ENCODE measurements around the gene ARL11.
A peak's percentile ranks its signal among the peaks of the same experiment; 100 is the strongest.

The ARL11 gene

GRCh38 chr13:49627831-49628652 is at the start of gene ARL11:
TSS of gene ARL11 (plus strand) at chr13:49628507. CDS start at chr13:49630448, 1,941 bp downstream.
- H3K9me3 ChIP-seq (ENCODE audit: insufficient read depth, low read length, severe bottlenecking), result no peaks in the 10 kb centered on the region
- H3K36me3 ChIP-seq (ENCODE audit: insufficient read depth, low read length), result no peaks in the 10 kb centered on the region
- no peaks in the 10 kb centered on the region for H3K27me3 ChIP-seq (ENCODE audit: insufficient read depth, low read length, poor library complexity)
- H3K9ac ChIP-seq (ENCODE audit: low read depth, low read length), result no peak within 1 kb of the TSS
- no peaks in the 10 kb centered on the region for H3K79me2 ChIP-seq (ENCODE audit: insufficient read depth, low read length)
- ATAC-seq (ENCODE audit: insufficient read depth, low read depth) (peak; percentile 44; the same call in 1 of the 3 replicates), DNase-seq (no peak)
- no peak within 1 kb of the TSS for H3K4me3 ChIP-seq (ENCODE audit: low read depth in 1 of 2, low read length in 2 of 2)
- H3K4me1 ChIP-seq (ENCODE audit: insufficient read depth, low read length), result no peaks in the 10 kb centered on the region
- H3K27ac ChIP-seq (ENCODE audit: low read length), result no peak within 1 kb of the TSS
- H4K20me1 ChIP-seq (ENCODE audit: insufficient read depth, low read length), result no peaks in the 10 kb centered on the region
- no peak within 1 kb of the TSS for H3K4me2 ChIP-seq (ENCODE audit: insufficient read depth, low read length)
- H2AFZ ChIP-seq (ENCODE audit: low read depth, low read length), result no peak within 1 kb of the TSS
- TF ChIP-seq EZH2 (IDR thresholded peaks at IDR 0.05; ENCODE audit: borderline replicate concordance, low read depth, low read length, severe bottlenecking) (no peak), CTCF (IDR thresholded peaks at IDR 0.05; ENCODE audit: borderline replicate concordance, extremely low read depth, low read length, poor library complexity, severe bottlenecking) (no peak)

- Histone ChIP-seq H4K20me1 (ENCODE audit: insufficient read depth, low read length) (no peaks in the 10 kb centered on the region), H2AFZ (ENCODE audit: low read depth, low read length) (no peak overlapping the region), H3K36me3 (ENCODE audit: insufficient read depth, low read length) (peaks cover 38% of the 10 kb centered on the region), H3K79me2 (ENCODE audit: insufficient read depth, low read length) (peaks cover 22% of the 10 kb centered on the region), H3K4me1 (ENCODE audit: insufficient read depth, low read length) (peaks cover 20% of the 10 kb centered on the region), H3K27me3 (ENCODE audit: insufficient read depth, low read length, poor library complexity) (no peaks in the 10 kb centered on the region), H3K9me3 (ENCODE audit: insufficient read depth, low read length, severe bottlenecking) (no peaks in the 10 kb centered on the region), H3K4me2 (ENCODE audit: insufficient read depth, low read length) (no peak overlapping the region), H3K4me3 (ENCODE audit: low read depth in 1 of 2, low read length in 2 of 2) (no peak overlapping the region), H3K9ac (ENCODE audit: low read depth, low read length) (no peak overlapping the region), H3K27ac (ENCODE audit: low read length) (no peak overlapping the region)
- ATAC-seq (ENCODE audit: insufficient read depth, low read depth) (no peak), DNase-seq (no peak)
- no peak for TF ChIP-seq EZH2 (IDR thresholded peaks at IDR 0.05; ENCODE audit: borderline replicate concordance, low read depth, low read length, severe bottlenecking)
- TF ChIP-seq CTCF (IDR thresholded peaks at IDR 0.05; ENCODE audit: borderline replicate concordance, extremely low read depth, low read length, poor library complexity, severe bottlenecking), result no peak
These were observed 48.8 kb upstream of the ARL11 start for GRCh38 chr13:49579501-49579900.

GRCh38 chr13:49580980-49581680 is 47.2 kb upstream of the ARL11 start:
- no peak overlapping the region for H3K4me2 ChIP-seq (ENCODE audit: insufficient read depth, low read length)
- no peak for TF ChIP-seq CTCF (IDR thresholded peaks at IDR 0.05; ENCODE audit: borderline replicate concordance, extremely low read depth, low read length, poor library complexity, severe bottlenecking)
- no peak for TF ChIP-seq EZH2 (IDR thresholded peaks at IDR 0.05; ENCODE audit: borderline replicate concordance, low read depth, low read length, severe bottlenecking)
- no peak overlapping the region for H3K9ac ChIP-seq (ENCODE audit: low read depth, low read length)
- no peaks in the 10 kb centered on the region for H3K27me3 ChIP-seq (ENCODE audit: insufficient read depth, low read length, poor library complexity)
- H3K9me3 ChIP-seq (ENCODE audit: insufficient read depth, low read length, severe bottlenecking), result no peaks in the 10 kb centered on the region
- peaks cover 30% of the 10 kb centered on the region for H3K79me2 ChIP-seq (ENCODE audit: insufficient read depth, low read length)
- peaks cover 38% of the 10 kb centered on the region for H3K36me3 ChIP-seq (ENCODE audit: insufficient read depth, low read length)
- DNase-seq (no peak), ATAC-seq (ENCODE audit: insufficient read depth, low read depth) (no peak)
- H4K20me1 ChIP-seq (ENCODE audit: insufficient read depth, low read length), result no peaks in the 10 kb centered on the region
- H3K4me1 ChIP-seq (ENCODE audit: insufficient read depth, low read length), result peaks cover 31% of the 10 kb centered on the region
- H2AFZ ChIP-seq (ENCODE audit: low read depth, low read length), result no peak overlapping the region
- H3K27ac ChIP-seq (ENCODE audit: low read length), result no peak overlapping the region
- no peak overlapping the region for H3K4me3 ChIP-seq (ENCODE audit: low read depth in 1 of 2, low read length in 2 of 2)

Measured in DND-41 (cell line).